Adrenal gland (tissue), 5 donors: Measurements from ENCODE around the gene DLGAP1.

Experiments used
- CTCF ChIP-seq, 6 experiments: fragments of 450-650 bp in 4 of 6; fragments of 200-600 bp in 2 of 6; sonication (generic) in 1 of 6; IDR thresholded peaks; 1 replicate in 5 of 6; 2 replicates in 1 of 6; pipeline versions ENCODE4 v1.5.1 to v1.8.0; 2016 to 2021; ENCODE audit warnings: antibody characterized with exemption in 6 of 6, mild to moderate bottlenecking in 2 of 6, moderate library complexity in 1 of 6
- POLR2A ChIP-seq, 2 donors: fragments of 450-650 bp; IDR thresholded peaks; one replicate each; pipeline ENCODE4 v1.6.1; 2017; ENCODE audit warnings: antibody characterized with exemption in 2 of 2, mild to moderate bottlenecking in 2 of 2, moderate library complexity in 1 of 2
- donor health status: DM: no; HTN: no; CAD: no.

- TF ChIP-seq CTCF (IDR thresholded peaks at IDR 0.05): no peak
- TF ChIP-seq POLR2A (IDR thresholded peaks at IDR 0.05): peak in 1 of 2 donors; percentile 28
Measured at GRCh38 chr18:4455113-4455811, at the start of gene DLGAP1.
